WTC11 (cell line): ENCODE data around the gene FBH1.

Source experiments
- FOXJ3 ChIP-seq: sonication (generic); formaldehyde crosslinking; IDR thresholded peaks from 2 replicates; pipeline ENCODE4 v1.9.0; 2021; ENCODE audit warnings: missing genetic modification reagents, mild to moderate bottlenecking, borderline replicate concordance
- MYBL2 ChIP-seq: sonication (generic); formaldehyde crosslinking; IDR thresholded peaks from 2 replicates; pipeline ENCODE4 v1.8.1; 2023; ENCODE audit warnings: mild to moderate bottlenecking, moderate library complexity, missing genetic modification reagents
- RELA ChIP-seq: sonication (generic); formaldehyde crosslinking; IDR thresholded peaks from 2 replicates; pipeline ENCODE4 v1.8.1; 2022; ENCODE audit warnings: missing genetic modification reagents, mild to moderate bottlenecking, borderline replicate concordance
- SMAD4 ChIP-seq: sonication (generic); formaldehyde crosslinking; IDR thresholded peaks from 2 replicates; pipeline ENCODE4 v1.8.0; 2022; ENCODE audit warnings: mild to moderate bottlenecking, missing genetic modification reagents
- TEAD1 ChIP-seq: sonication (generic); formaldehyde crosslinking; IDR thresholded peaks from 2 replicates; pipeline ENCODE4 v1.8.0; 2022; ENCODE audit warnings: mild to moderate bottlenecking, missing genetic modification reagents
- ZNF232 ChIP-seq: sonication (generic); formaldehyde crosslinking; IDR thresholded peaks from 2 replicates; pipeline ENCODE4 v1.8.0; 2022; ENCODE audit warnings: mild to moderate bottlenecking, missing genetic modification reagents
- TF ChIP-seq, protein P1 (sequence below): fragments of 200-600 bp; IDR thresholded peaks from 2 replicates; pipeline ENCODE4 v1.8.0; 2022; ENCODE audit warnings: antibody characterized with exemption
- TF ChIP-seq, protein P2 (sequence below): sonication (generic); formaldehyde crosslinking; IDR thresholded peaks from 2 replicates; pipeline ENCODE4 v1.8.0; 2022; ENCODE audit warnings: mild to moderate bottlenecking, missing genetic modification reagents
- TF ChIP-seq, protein P3 (sequence below): fragments of 250-450 bp; sonication (Bioruptor Pico); IDR thresholded peaks from 2 replicates; pipeline ENCODE4 v2.1.2; 2022; ENCODE audit warnings: mild to moderate bottlenecking, moderate library complexity

DNA sequence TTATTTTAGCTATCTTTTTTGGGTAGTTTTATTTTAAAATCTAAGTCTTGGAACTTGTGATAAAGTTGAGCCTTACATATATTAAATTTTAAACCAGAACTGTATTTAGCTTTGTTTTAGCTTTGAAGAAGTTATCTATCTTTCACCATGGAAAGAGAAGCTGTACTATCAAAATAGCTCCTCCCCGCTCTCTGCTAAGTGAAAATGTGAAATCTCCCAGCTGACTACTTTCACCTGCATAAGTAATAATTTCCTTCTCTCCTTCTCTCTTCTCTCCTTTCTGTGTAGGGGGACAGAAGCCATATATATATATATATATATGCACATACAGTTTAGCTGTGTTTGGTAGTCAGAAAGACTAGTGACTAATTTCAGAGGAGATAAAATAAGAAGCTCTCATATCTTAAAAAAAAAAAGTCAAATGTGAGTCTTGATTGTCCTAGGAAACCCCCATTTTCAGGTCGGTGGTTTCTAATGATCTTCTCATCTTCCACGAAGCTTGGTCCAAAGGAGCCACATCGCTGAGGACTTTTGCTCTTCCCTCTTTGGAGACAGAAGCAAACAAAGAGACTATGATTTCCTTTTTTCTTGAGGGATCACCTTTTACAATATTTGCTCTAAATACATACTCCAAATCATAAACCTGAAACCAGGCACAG is 46.2 kb upstream of the FBH1 start:
- TF ChIP-seq, protein P1, sequence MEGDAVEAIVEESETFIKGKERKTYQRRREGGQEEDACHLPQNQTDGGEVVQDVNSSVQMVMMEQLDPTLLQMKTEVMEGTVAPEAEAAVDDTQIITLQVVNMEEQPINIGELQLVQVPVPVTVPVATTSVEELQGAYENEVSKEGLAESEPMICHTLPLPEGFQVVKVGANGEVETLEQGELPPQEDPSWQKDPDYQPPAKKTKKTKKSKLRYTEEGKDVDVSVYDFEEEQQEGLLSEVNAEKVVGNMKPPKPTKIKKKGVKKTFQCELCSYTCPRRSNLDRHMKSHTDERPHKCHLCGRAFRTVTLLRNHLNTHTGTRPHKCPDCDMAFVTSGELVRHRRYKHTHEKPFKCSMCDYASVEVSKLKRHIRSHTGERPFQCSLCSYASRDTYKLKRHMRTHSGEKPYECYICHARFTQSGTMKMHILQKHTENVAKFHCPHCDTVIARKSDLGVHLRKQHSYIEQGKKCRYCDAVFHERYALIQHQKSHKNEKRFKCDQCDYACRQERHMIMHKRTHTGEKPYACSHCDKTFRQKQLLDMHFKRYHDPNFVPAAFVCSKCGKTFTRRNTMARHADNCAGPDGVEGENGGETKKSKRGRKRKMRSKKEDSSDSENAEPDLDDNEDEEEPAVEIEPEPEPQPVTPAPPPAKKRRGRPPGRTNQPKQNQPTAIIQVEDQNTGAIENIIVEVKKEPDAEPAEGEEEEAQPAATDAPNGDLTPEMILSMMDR: no peak
- TF ChIP-seq SMAD4 (CRISPR knock-in tag) (no peak), RELA (CRISPR knock-in tag) (no peak), MYBL2 (CRISPR knock-in tag) (no peak), ZNF232 (CRISPR knock-in tag) (no peak), TEAD1 (no peak), FOXJ3 (CRISPR knock-in tag) (no peak)
- TF ChIP-seq, protein P2, sequence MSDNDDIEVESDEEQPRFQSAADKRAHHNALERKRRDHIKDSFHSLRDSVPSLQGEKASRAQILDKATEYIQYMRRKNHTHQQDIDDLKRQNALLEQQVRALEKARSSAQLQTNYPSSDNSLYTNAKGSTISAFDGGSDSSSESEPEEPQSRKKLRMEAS (CRISPR knock-in tag): no peak
- TF ChIP-seq, protein P3, sequence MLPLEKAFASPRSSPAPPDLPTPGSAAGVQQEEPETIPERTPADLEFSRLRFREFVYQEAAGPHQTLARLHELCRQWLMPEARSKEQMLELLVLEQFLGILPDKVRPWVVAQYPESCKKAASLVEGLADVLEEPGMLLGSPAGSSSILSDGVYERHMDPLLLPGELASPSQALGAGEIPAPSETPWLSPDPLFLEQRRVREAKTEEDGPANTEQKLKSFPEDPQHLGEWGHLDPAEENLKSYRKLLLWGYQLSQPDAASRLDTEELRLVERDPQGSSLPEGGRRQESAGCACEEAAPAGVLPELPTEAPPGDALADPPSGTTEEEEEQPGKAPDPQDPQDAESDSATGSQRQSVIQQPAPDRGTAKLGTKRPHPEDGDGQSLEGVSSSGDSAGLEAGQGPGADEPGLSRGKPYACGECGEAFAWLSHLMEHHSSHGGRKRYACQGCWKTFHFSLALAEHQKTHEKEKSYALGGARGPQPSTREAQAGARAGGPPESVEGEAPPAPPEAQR (CRISPR knock-in tag): no peak
